ENCODE data around the gene UCK1. TPM values are rescaled to one million over a fixed set of nuclear protein-coding genes. Genes with fewer than 3 reads are reported as not detected.

The UCK1 gene
- polyA plus RNA-seq, 3 donors, result 15.9 to 19.9 (median 16.3) TPM

GRCh38 chr9:131500939-131501541 lies 30.0 kb downstream of the UCK1 start:
- Histone ChIP-seq H3K4me2 (replicated peaks; ENCODE audit: extremely low read depth, low read length, poor library complexity, severe bottlenecking) (no peak overlapping the region), H3K4me1 (ENCODE audit: control insufficient read depth in 1 of 2, insufficient read depth in 2 of 2, low read length in 2 of 2) (peaks cover 19 to 24% of the 10 kb centered on the region in 2 donors), H2AFZ (ENCODE audit: insufficient read depth, low read depth, low read length, poor library complexity, severe bottlenecking) (no peak overlapping the region), H3K36me3 (replicated peaks in 1 of 2; ENCODE audit: control insufficient read depth in 1 of 2, insufficient read depth in 2 of 2, low read length in 2 of 2) (peaks cover 23 to 37% of the 10 kb centered on the region in 2 donors), H3K27ac (ENCODE audit: low read depth in 1 of 2, low read length in 2 of 2) (no peak overlapping the region), H3K9ac (ENCODE audit: insufficient read depth, low read length, poor library complexity, severe bottlenecking) (no peak overlapping the region), H4K20me1 (ENCODE audit: insufficient read depth, low read length) (peaks cover 28% of the 10 kb centered on the region), H3K79me2 (ENCODE audit: insufficient read depth, low read length) (no peaks in the 10 kb centered on the region), H3K27me3 (ENCODE audit: control insufficient read depth in 2 of 2, insufficient read depth in 2 of 2, low read length in 2 of 2) (peaks cover 2 to 14% of the 10 kb centered on the region in 2 donors), H3K9me3 (replicated peaks in 1 of 2; ENCODE audit: control insufficient read depth in 1 of 2, insufficient read depth in 1 of 2, low read length in 2 of 2) (no peaks in the 10 kb centered on the region), H3K4me3 (replicated peaks in 1 of 3; ENCODE audit: low read depth in 2 of 3, low read length in 3 of 3) (no peak overlapping the region)
- TF ChIP-seq, protein P1, sequence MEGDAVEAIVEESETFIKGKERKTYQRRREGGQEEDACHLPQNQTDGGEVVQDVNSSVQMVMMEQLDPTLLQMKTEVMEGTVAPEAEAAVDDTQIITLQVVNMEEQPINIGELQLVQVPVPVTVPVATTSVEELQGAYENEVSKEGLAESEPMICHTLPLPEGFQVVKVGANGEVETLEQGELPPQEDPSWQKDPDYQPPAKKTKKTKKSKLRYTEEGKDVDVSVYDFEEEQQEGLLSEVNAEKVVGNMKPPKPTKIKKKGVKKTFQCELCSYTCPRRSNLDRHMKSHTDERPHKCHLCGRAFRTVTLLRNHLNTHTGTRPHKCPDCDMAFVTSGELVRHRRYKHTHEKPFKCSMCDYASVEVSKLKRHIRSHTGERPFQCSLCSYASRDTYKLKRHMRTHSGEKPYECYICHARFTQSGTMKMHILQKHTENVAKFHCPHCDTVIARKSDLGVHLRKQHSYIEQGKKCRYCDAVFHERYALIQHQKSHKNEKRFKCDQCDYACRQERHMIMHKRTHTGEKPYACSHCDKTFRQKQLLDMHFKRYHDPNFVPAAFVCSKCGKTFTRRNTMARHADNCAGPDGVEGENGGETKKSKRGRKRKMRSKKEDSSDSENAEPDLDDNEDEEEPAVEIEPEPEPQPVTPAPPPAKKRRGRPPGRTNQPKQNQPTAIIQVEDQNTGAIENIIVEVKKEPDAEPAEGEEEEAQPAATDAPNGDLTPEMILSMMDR (IDR thresholded peaks at IDR 0.05), result no peak
- no peak for DNase-seq
- Mint-ChIP-seq H3K27ac (peak overlapping the region in 1 of 7 donors; percentile 15), H3K4me1 (peaks cover 23% of the 10 kb centered on the region), H3K4me3 (peak overlapping the region in 1 of 2 donors; percentile 47), H3K9me3 (peaks cover 0 to 4% (median 0%) of the 10 kb centered on the region in 7 donors), H3K36me3 (peaks cover 25 to 33% of the 10 kb centered on the region in 2 donors), H3K27me3 (ENCODE audit: low read depth in 3 of 3) (peaks cover 13 to 22% (median 22%) of the 10 kb centered on the region in 3 donors)
- 67% methylated on average over 3 of the region's 5 CpGs for WGBS (ENCODE audit: insufficient coverage)
- intact Hi-C loops (cut with micrococcal nuclease), result loop anchor here (10.0 kb wide), 1 partner anchor 244 kb away; the partner anchor contains the start of gene RAPGEF1 (in 2 of the 2)

- Histone ChIP-seq H3K36me3 (replicated peaks in 1 of 2; ENCODE audit: control insufficient read depth in 1 of 2, insufficient read depth in 2 of 2, low read length in 2 of 2) (peaks cover 30 to 44% of the 10 kb centered on the region in 2 donors), H3K27ac (ENCODE audit: low read depth in 1 of 2, low read length in 2 of 2) (no peak overlapping the region), H3K9ac (ENCODE audit: insufficient read depth, low read length, poor library complexity, severe bottlenecking) (no peak overlapping the region), H2AFZ (ENCODE audit: insufficient read depth, low read depth, low read length, poor library complexity, severe bottlenecking) (no peak overlapping the region), H3K4me1 (ENCODE audit: control insufficient read depth in 1 of 2, insufficient read depth in 2 of 2, low read length in 2 of 2) (peaks cover 19 to 24% of the 10 kb centered on the region in 2 donors), H4K20me1 (ENCODE audit: insufficient read depth, low read length) (peaks cover 30% of the 10 kb centered on the region), H3K9me3 (replicated peaks in 1 of 2; ENCODE audit: control insufficient read depth in 1 of 2, insufficient read depth in 1 of 2, low read length in 2 of 2) (no peaks in the 10 kb centered on the region), H3K4me2 (replicated peaks; ENCODE audit: extremely low read depth, low read length, poor library complexity, severe bottlenecking) (no peak overlapping the region), H3K79me2 (ENCODE audit: insufficient read depth, low read length) (no peaks in the 10 kb centered on the region), H3K27me3 (ENCODE audit: control insufficient read depth in 2 of 2, insufficient read depth in 2 of 2, low read length in 2 of 2) (peaks cover 2 to 14% of the 10 kb centered on the region in 2 donors), H3K4me3 (replicated peaks in 1 of 3; ENCODE audit: low read depth in 2 of 3, low read length in 3 of 3) (no peak overlapping the region)
- H3K36me3 Mint-ChIP-seq, result peaks cover 31 to 38% of the 10 kb centered on the region in 2 donors
- peaks cover 12 to 22% (median 22%) of the 10 kb centered on the region in 3 donors for H3K27me3 Mint-ChIP-seq (ENCODE audit: low read depth in 3 of 3)
- WGBS (ENCODE audit: insufficient coverage), result 72% methylated on average over 6 of the region's 12 CpGs
- H3K9me3 Mint-ChIP-seq, result peaks cover 0 to 4% (median 0%) of the 10 kb centered on the region in 7 donors
- H3K27ac Mint-ChIP-seq, result peak overlapping the region in 1 of 7 donors; percentile 15
- peaks cover 23% of the 10 kb centered on the region for H3K4me1 Mint-ChIP-seq
- TF ChIP-seq, protein P1 (IDR thresholded peaks at IDR 0.05), result no peak
- no peak overlapping the region for H3K4me3 Mint-ChIP-seq
- DNase-seq, result no peak
- intact Hi-C loops (cut with micrococcal nuclease), result loop anchor here (10.0 kb wide), 1 partner anchor 244 kb away; the partner anchor contains the start of gene RAPGEF1 (in 2 of the 2)
Observed at GRCh38 chr9:131500377-131500776, 30.7 kb downstream of the UCK1 start.

Data from CD14-positive monocyte (primary cell).